A549 (cell line): ENCODE measurements around the gene ACVR1C. TPM values are rescaled to one million over a fixed set of nuclear protein-coding genes. Genes with fewer than 3 reads are reported as not detected.
A peak's percentile ranks its signal among the peaks of the same experiment; 100 is the strongest.
"Not testable (repeated sequence)": the region's sequence is repeated elsewhere in the genome, so short reads cannot be mapped to it uniquely, and the experiment has no call there.

ENCODE experiments used
- ATAC-seq, 2 experiments: fragments of 200-7000 bp in 1 of 2; fragments of >200 bp in 1 of 2; cut with Nextera tagmentation in 1 of 2; cut with Tn5 transposase in 1 of 2; 3 replicates each; pipeline versions ENCODE4 v1.8.0 to v1.9.1; 2018 to 2020; ENCODE audit warnings: mild to moderate bottlenecking in 1 of 2, moderate library complexity in 1 of 2
- CTCF ChIA-PET: fragments of 300-600 bp; sonication (Branson Sonifier 250); formaldehyde crosslinking; extraction: SDS; loops from one replicate; lab custom pipeline; 2021; ENCODE audit warnings: antibody characterized with exemption, inconsistent platforms; lab: Yijun Ruan, JAX
- POLR2A ChIA-PET: fragments of 350-600 bp; formaldehyde crosslinking; extraction: SDS; loops from one replicate; lab custom pipeline; 2021; ENCODE audit warnings: antibody characterized with exemption, inconsistent platforms; lab: Yijun Ruan, JAX
- DNase-seq, 2 experiments: peaks; one replicate each; pipeline versions ENCODE4 v3.0.0 to v3.0.0-alpha.2; 2011 to 2016; ENCODE audit warnings: low read depth in 1 of 2, low spot score in 1 of 2
- FAIRE-seq: peaks from 2 replicates; lab custom pipeline; 2011; peaks lifted over from hg19 to GRCh38; lab: Jason Lieb, UNC
- H3K27ac ChIP-seq, 2 experiments: fragments of >200 bp; sonication (Bioruptor Twin); formaldehyde crosslinking; 3 replicates each; pipeline ENCODE4 v1.5.1; 2016 to 2017
- H3K4me1 ChIP-seq: fragments of >200 bp; sonication (Bioruptor Twin); formaldehyde crosslinking; 3 replicates; pipeline ENCODE4 v1.6.1; 2016
- H3K4me2 ChIP-seq: fragments of >200 bp; sonication (Bioruptor Twin); formaldehyde crosslinking; 3 replicates; pipeline ENCODE4 v1.6.1; 2016
- H3K4me3 ChIP-seq: fragments of >200 bp; sonication (Bioruptor Twin); formaldehyde crosslinking; 3 replicates; pipeline ENCODE4 v1.5.1; 2016
- H3K9me3 ChIP-seq: fragments of >200 bp; sonication (Bioruptor Twin); formaldehyde crosslinking; 3 replicates; pipeline ENCODE4 v1.6.1; 2016
- BHLHE40 ChIP-seq: IDR thresholded peaks from 2 replicates; pipeline ENCODE4 v1.6.1; 2012; ENCODE audit warnings: low read depth, low read length, inconsistent platforms
- CBX8 ChIP-seq: fragments of 200-600 bp; sonication (generic); IDR thresholded peaks from 2 replicates; pipeline ENCODE4 v1.6.1; 2016
- CEBPB ChIP-seq, 2 experiments: fragments of >200 bp in 1 of 2; sonication (Bioruptor Twin) in 1 of 2; formaldehyde crosslinking in 1 of 2; IDR thresholded peaks; 2 replicates each; pipeline ENCODE4 v1.6.1; 2012 to 2016
- EHF ChIP-seq: fragments of 250-450 bp; sonication (Bioruptor Pico); IDR thresholded peaks from 2 replicates; pipeline ENCODE4 v1.5.0; 2020; ENCODE audit warnings: mild to moderate bottlenecking
- ELK1 ChIP-seq: fragments of 150-350 bp; IDR thresholded peaks from 2 replicates; pipeline ENCODE4 v1.6.1; 2014; ENCODE audit warnings: low read depth, mild to moderate bottlenecking, low read length
- FOSB ChIP-seq: fragments of 250-450 bp; sonication (Bioruptor Pico); IDR thresholded peaks from 2 replicates; pipeline ENCODE4 v1.5.0; 2020; ENCODE audit warnings: mild to moderate bottlenecking, moderate library complexity
- KDM1A ChIP-seq: fragments of 200-600 bp; sonication (generic); IDR thresholded peaks from 2 replicates; pipeline ENCODE4 v1.6.1; 2016; ENCODE audit warnings: low read depth, mild to moderate bottlenecking
- KDM5A ChIP-seq: fragments of 200-600 bp; sonication (generic); IDR thresholded peaks from 2 replicates; pipeline ENCODE4 v1.6.1; 2016; ENCODE audit warnings: antibody characterized with exemption, mild to moderate bottlenecking
- MAFK ChIP-seq: fragments of 450-650 bp; IDR thresholded peaks from 2 replicates; pipeline ENCODE4 v1.6.1; 2014; ENCODE audit not compliant: partially characterized antibody
- MYC ChIP-seq: IDR thresholded peaks from 2 replicates; pipeline ENCODE4 v1.6.1; 2012; ENCODE audit warnings: mild to moderate bottlenecking, inconsistent platforms, low read length, improper control_type of control experiment, borderline replicate concordance
- PHF8 ChIP-seq: fragments of 200-600 bp; sonication (generic); IDR thresholded peaks from 2 replicates; pipeline ENCODE4 v1.6.1; 2016; ENCODE audit warnings: low read depth, mild to moderate bottlenecking, antibody characterized with exemption, moderate library complexity, borderline replicate concordance
- ZNF302 ChIP-seq: fragments of 250-450 bp; sonication (Bioruptor Pico); IDR thresholded peaks from 2 replicates; pipeline ENCODE4 v1.9.0; 2021; ENCODE audit warnings: inconsistent platforms, mild to moderate bottlenecking, moderate library complexity
- WGBS: methylation state at CpG from one replicate; pipeline ENCODE4 v1.1.6; 2017; ENCODE audit errors: missing lambda C conversion rate; 5-methylcytosine and 5-hydroxymethylcytosine counted together
- polyA plus RNA-seq, 4 experiments: library from polyadenylated mRNA; depleted of rRNA in 3 of 4; stranded (reverse); fragments of >200 nt; fragmentation: RNase III in 1 of 4; extraction: RNeasy Plus Mini Kit Qiagen cat#74134 plus additional on column Dnase treatment in 1 of 4; gene quantifications; 2 replicates in 3 of 4; 3 replicates in 1 of 4; pipeline ENCODE4 v1.2.3, GENCODE V29; 2011 to 2017
- TF ChIP-seq, protein P1 (sequence below): IDR thresholded peaks from 2 replicates; pipeline ENCODE4 v1.6.1; 2012
- TF ChIP-seq, protein P2 (sequence below): fragments of 200-600 bp; sonication (generic); IDR thresholded peaks from 2 replicates; pipeline ENCODE4 v1.6.1; 2016; ENCODE audit warnings: antibody characterized with exemption, mild to moderate bottlenecking, moderate library complexity

Gene ACVR1C
- polyA plus RNA-seq, 2 of the 4 experiments (the other 2 are of a cell fraction), result 0.06 TPM; not detected in 1

DNA sequence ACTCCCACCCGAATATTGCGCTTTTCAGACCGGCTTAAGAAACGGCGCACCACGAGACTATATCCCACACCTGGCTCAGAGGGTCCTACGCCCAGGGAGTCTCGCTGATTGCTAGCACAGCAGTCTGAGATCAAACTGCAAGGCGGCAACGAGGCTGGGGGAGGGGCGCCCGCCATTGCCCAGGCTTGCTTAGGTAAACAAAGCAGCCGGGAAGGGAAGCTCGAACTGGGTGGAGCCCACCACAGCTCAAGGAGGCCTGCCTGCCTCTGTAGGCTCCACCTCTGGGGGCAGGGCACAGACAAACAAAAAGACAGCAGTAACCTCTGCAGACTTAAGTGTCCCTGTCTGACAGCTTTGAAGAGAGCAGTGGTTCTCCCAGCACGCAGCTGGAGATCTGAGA is 62.0 kb downstream of the ACVR1C start:
- H3K4me1 ChIP-seq, FAIRE-seq, H3K27ac ChIP-seq, CTCF ChIA-PET, ATAC-seq, DNase-seq, H3K4me2 ChIP-seq, H3K4me3 ChIP-seq, POLR2A ChIA-PET, H3K9me3 ChIP-seq: not testable (repeated sequence)
- 34% methylated on average over 8 of the region's 15 CpGs for whole genome bisulfite sequencing

- not testable (repeated sequence) for FAIRE-seq
- WGBS, result 80% methylated on average over 10 of the region's 10 CpGs
These were observed 62.6 kb downstream of the ACVR1C start for GRCh38 chr2:157566113-157566512.

DNA sequence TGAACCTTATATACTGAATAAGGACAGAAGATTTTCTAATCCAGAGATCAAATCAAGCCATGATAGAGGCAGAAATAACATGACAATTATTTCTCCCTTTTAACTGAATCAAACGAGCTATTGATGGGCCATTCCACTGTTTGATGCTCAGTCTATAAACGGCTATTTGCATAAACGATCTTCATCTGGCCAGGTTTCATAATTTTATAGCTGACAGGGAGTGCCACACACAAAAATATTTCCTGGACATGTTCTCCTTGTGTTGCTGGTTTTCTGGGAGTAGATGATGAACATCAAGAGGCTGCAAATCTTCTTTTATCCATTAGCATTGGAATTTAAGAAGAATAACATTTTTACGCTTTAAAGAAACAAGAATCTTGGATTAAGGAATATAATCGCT is 63.1 kb downstream of the ACVR1C start:
- CTCF ChIA-PET, result no interaction called here
- no peak for TF ChIP-seq MYC
- TF ChIP-seq ZNF302, result no peak
- Histone ChIP-seq H3K9me3 (no peaks in the 10 kb centered on the region), H3K4me1 (no peaks in the 10 kb centered on the region), H3K4me2 (no peak overlapping the region), H3K27ac (no peak overlapping the region), H3K4me3 (no peak overlapping the region)
- POLR2A ChIA-PET, result no interaction called here
- no peak for ATAC-seq
- FAIRE-seq, result no peak
- WGBS, result 28% methylated on average over 5 of the region's 5 CpGs
- DNase-seq, result no peak

More at GRCh38 chr2:157566113-157566512, 62.6 kb downstream of the ACVR1C start:
- H3K9me3 ChIP-seq, H3K27ac ChIP-seq, CTCF ChIA-PET, H3K4me1 ChIP-seq, DNase-seq, ATAC-seq, H3K4me3 ChIP-seq, H3K4me2 ChIP-seq, POLR2A ChIA-PET: not testable (repeated sequence)

DNA sequence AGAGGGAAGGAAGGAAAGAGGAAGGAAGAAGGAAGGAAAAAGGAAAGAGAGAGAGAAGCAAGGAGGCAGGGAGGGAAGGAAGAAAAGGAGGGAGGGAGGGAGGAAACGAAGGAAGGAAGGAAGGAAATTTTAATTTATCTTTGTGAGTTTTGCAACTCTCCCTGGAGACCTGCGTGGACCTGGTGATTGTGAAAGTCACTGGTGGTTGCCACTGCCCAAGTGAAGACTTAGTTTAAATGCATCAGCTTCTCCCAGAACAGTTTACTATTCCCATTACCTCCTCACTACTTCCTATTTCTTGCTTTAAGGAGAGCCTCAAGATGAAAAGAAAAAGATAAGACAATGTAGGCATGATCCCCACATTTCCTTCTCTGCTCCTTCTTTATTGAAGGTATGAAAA is 68.8 kb downstream of the ACVR1C start:
- ATAC-seq, result no peak
- DNase-seq, result no peak
- Histone ChIP-seq H3K4me1 (no peaks in the 10 kb centered on the region), H3K9me3 (no peaks in the 10 kb centered on the region), H3K4me3 (no peak overlapping the region), H3K27ac (no peak overlapping the region), H3K4me2 (no peak overlapping the region)
- FAIRE-seq, result no peak
- POLR2A ChIA-PET, result no interaction called here
- WGBS, result 36% methylated on average over 2 of the region's 2 CpGs
- TF ChIP-seq KDM1A, result no peak
- TF ChIP-seq CEBPB (IDR thresholded peaks at IDR 0.05), result no peak
- CTCF ChIA-PET, result no interaction called here

DNA sequence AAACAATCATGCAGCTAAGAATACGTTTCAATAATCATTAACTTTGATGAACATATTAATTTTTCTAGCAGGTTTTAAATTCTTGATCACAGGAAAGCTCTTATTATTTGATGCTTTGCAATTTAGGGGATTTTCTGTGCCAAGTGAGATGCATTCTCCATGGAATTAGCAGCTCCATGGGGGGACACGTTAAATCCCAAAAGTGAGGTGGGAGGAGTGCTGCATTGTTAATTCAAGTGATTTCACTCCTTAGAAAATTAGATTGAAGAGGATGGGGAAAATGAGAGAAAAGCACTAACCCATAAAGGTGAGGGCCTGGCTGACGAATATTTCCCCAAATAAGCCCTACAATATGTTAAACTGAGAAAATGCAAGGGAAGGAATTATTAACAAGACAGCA is 69.2 kb downstream of the ACVR1C start:
- no peak overlapping the region for H3K27ac ChIP-seq
- no peaks in the 10 kb centered on the region for H3K4me1 ChIP-seq
- POLR2A ChIA-PET, result no interaction called here
- H3K4me3 ChIP-seq, result no peak overlapping the region
- H3K9me3 ChIP-seq, result no peaks in the 10 kb centered on the region
- FAIRE-seq (no peak), ATAC-seq (no peak), DNase-seq (no peak)
- CTCF ChIA-PET, result no interaction called here
- WGBS, result 19% methylated on average over 3 of the region's 3 CpGs
- no peak overlapping the region for H3K4me2 ChIP-seq
- TF ChIP-seq BHLHE40 (no peak), CEBPB (IDR thresholded peaks at IDR 0.05) (no peak), CBX8 (no peak)

- H3K4me3 ChIP-seq, result no peak overlapping the region
- H3K9me3 ChIP-seq, result no peaks in the 10 kb centered on the region
- no peaks in the 10 kb centered on the region for H3K4me1 ChIP-seq
- H3K4me2 ChIP-seq, result no peak overlapping the region
- TF ChIP-seq KDM5A (no peak), PHF8 (no peak), ZNF302 (no peak), MAFK (peak; percentile 5), ELK1 (no peak), FOSB (CRISPR knock-in tag) (no peak), EHF (CRISPR knock-in tag) (no peak)
- TF ChIP-seq, protein P1, sequence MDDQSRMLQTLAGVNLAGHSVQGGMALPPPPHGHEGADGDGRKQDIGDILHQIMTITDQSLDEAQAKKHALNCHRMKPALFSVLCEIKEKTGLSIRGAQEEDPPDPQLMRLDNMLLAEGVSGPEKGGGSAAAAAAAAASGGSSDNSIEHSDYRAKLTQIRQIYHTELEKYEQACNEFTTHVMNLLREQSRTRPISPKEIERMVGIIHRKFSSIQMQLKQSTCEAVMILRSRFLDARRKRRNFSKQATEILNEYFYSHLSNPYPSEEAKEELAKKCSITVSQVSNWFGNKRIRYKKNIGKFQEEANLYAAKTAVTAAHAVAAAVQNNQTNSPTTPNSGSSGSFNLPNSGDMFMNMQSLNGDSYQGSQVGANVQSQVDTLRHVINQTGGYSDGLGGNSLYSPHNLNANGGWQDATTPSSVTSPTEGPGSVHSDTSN, result no peak
- TF ChIP-seq, protein P2, sequence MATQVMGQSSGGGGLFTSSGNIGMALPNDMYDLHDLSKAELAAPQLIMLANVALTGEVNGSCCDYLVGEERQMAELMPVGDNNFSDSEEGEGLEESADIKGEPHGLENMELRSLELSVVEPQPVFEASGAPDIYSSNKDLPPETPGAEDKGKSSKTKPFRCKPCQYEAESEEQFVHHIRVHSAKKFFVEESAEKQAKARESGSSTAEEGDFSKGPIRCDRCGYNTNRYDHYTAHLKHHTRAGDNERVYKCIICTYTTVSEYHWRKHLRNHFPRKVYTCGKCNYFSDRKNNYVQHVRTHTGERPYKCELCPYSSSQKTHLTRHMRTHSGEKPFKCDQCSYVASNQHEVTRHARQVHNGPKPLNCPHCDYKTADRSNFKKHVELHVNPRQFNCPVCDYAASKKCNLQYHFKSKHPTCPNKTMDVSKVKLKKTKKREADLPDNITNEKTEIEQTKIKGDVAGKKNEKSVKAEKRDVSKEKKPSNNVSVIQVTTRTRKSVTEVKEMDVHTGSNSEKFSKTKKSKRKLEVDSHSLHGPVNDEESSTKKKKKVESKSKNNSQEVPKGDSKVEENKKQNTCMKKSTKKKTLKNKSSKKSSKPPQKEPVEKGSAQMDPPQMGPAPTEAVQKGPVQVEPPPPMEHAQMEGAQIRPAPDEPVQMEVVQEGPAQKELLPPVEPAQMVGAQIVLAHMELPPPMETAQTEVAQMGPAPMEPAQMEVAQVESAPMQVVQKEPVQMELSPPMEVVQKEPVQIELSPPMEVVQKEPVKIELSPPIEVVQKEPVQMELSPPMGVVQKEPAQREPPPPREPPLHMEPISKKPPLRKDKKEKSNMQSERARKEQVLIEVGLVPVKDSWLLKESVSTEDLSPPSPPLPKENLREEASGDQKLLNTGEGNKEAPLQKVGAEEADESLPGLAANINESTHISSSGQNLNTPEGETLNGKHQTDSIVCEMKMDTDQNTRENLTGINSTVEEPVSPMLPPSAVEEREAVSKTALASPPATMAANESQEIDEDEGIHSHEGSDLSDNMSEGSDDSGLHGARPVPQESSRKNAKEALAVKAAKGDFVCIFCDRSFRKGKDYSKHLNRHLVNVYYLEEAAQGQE, result no peak
- no peak overlapping the region for H3K27ac ChIP-seq
- ATAC-seq (no peak), DNase-seq (no peak), FAIRE-seq (no peak)
- ChIA-PET POLR2A (no interaction called here), CTCF (no interaction called here)
- WGBS, result 10% methylated on average over 3 of the region's 3 CpGs
These were observed 69.6 kb downstream of the ACVR1C start for GRCh38 chr2:157559061-157559460.
